Endothelial cell of umbilical vein (primary cell): ENCODE results near the gene RNF150. TPM values are rescaled to one million over a fixed set of nuclear protein-coding genes. Genes with fewer than 3 reads are reported as not detected.

Experiments used
- BruUV-seq: library from RNA; stranded (reverse); fragments of 400-500 nt; replicated peaks from 2 replicates; lab custom pipeline; 2021; lab: Mats Ljungman, UMichigan
- CTCF ChIA-PET: fragments of 300-600, 350-600 bp; sonication (Branson Sonifier 250); formaldehyde crosslinking; loops from one replicate; lab custom pipeline; 2021; ENCODE audit warnings: antibody characterized with exemption, inconsistent platforms; lab: Charles Lee
- POLR2A ChIA-PET: fragments of 300-600, 350-600 bp; sonication (Branson Sonifier 250); formaldehyde crosslinking; loops from one replicate; lab custom pipeline; 2021; ENCODE audit warnings: antibody characterized with exemption, inconsistent platforms; lab: Charles Lee
- DNase-seq: peaks from one replicate; pipeline ENCODE4 v3.0.0-alpha.2; 2011; ENCODE audit warnings: low read depth, low spot score
- FAIRE-seq: peaks from 2 replicates; lab custom pipeline; 2011; peaks lifted over from hg19 to GRCh38; lab: Jason Lieb, UNC
- H2AFZ ChIP-seq: 2 replicates; pipeline ENCODE4 v1.6.0; 2012; ENCODE audit warnings: low read depth, low read length, control low read depth, inconsistent platforms
- H3K27ac ChIP-seq: 2 replicates; pipeline ENCODE4 v1.5.1; 2011; ENCODE audit warnings: low read depth, mild to moderate bottlenecking, control low read depth, low read length, moderate library complexity; ENCODE audit not compliant: insufficient read depth
- H3K27me3 ChIP-seq, 2 experiments: 2 replicates each; pipeline versions ENCODE4 v1.6.0 to v1.6.1; 2011; ENCODE audit warnings: low read length in 2 of 2, mixed read lengths in 1 of 2; ENCODE audit not compliant: control insufficient read depth in 2 of 2, insufficient read depth in 2 of 2
- H3K36me3 ChIP-seq, 2 experiments: 2 replicates in 1 of 2; 3 replicates in 1 of 2; pipeline ENCODE4 v1.5.1; 2011; ENCODE audit warnings: low read length in 2 of 2, mild to moderate bottlenecking in 1 of 2, moderate library complexity in 1 of 2; ENCODE audit not compliant: control insufficient read depth in 2 of 2, insufficient read depth in 2 of 2; ENCODE audit errors: extremely low read depth in 1 of 2
- H3K4me1 ChIP-seq: 3 replicates; pipeline ENCODE4 v1.5.1; 2011; ENCODE audit warnings: mild to moderate bottlenecking, low read length; ENCODE audit not compliant: control insufficient read depth, insufficient read depth; ENCODE audit errors: extremely low read depth
- H3K4me2 ChIP-seq: 2 replicates; pipeline ENCODE4 v1.6.1; 2011; ENCODE audit warnings: low read length, control low read depth, mixed read lengths; ENCODE audit not compliant: insufficient read depth
- H3K4me3 ChIP-seq, 3 experiments: fragments of 200-600 bp in 1 of 3; sonication (generic), shearing (Covaris generic) in 1 of 3; replicated peaks in 1 of 3; 2 replicates each; pipeline ENCODE4 v1.5.1; 2011 to 2016; ENCODE audit warnings: control low read depth in 3 of 3, low read length in 3 of 3, mild to moderate bottlenecking in 2 of 3, inconsistent platforms in 1 of 3, low read depth in 1 of 3, moderate library complexity in 1 of 3; ENCODE audit not compliant: insufficient read depth in 1 of 3
- H3K79me2 ChIP-seq: 2 replicates; pipeline ENCODE4 v1.6.0; 2012; ENCODE audit warnings: low read length, inconsistent platforms; ENCODE audit not compliant: control insufficient read depth, insufficient read depth
- H3K9ac ChIP-seq: replicated peaks from 2 replicates; pipeline ENCODE3; 2011; ENCODE audit warnings: low read length, control low read depth; ENCODE audit not compliant: insufficient read depth; ENCODE audit errors: extremely low read depth
- H3K9me1 ChIP-seq: replicated peaks from 3 replicates; pipeline ENCODE4 v1.6.0; 2011; ENCODE audit warnings: mild to moderate bottlenecking, low read length; ENCODE audit not compliant: control insufficient read depth, insufficient read depth; ENCODE audit errors: extremely low read depth
- H3K9me3 ChIP-seq: replicated peaks from 2 replicates; pipeline ENCODE4 v1.5.1; 2012; ENCODE audit warnings: low read length, inconsistent platforms; ENCODE audit not compliant: control insufficient read depth, insufficient read depth
- H4K20me1 ChIP-seq: replicated peaks from 2 replicates; pipeline ENCODE3; 2011; ENCODE audit warnings: mild to moderate bottlenecking, low read length; ENCODE audit not compliant: control insufficient read depth, insufficient read depth; ENCODE audit errors: extremely low read depth
- EZH2 ChIP-seq: IDR thresholded peaks from 2 replicates; pipeline ENCODE4 v1.6.1; 2012; ENCODE audit warnings: borderline replicate concordance, low read depth, mild to moderate bottlenecking, moderate library complexity, low read length, inconsistent platforms; ENCODE audit not compliant: severe bottlenecking
- FOS ChIP-seq: IDR thresholded peaks from 2 replicates; pipeline ENCODE4 v1.6.1; 2011; ENCODE audit warnings: mild to moderate bottlenecking, low read length, moderate library complexity, borderline replicate concordance; ENCODE audit not compliant: insufficient read depth
- GATA2 ChIP-seq: IDR thresholded peaks from 2 replicates; pipeline ENCODE4 v1.7.0; 2011; ENCODE audit warnings: low read depth, mild to moderate bottlenecking, moderate library complexity, mixed read lengths, low read length; ENCODE audit not compliant: insufficient read length, insufficient read depth
- JUN ChIP-seq: IDR thresholded peaks from 2 replicates; pipeline ENCODE4 v1.6.1; 2011; ENCODE audit warnings: borderline replicate concordance, low read depth; ENCODE audit not compliant: insufficient read length, insufficient read depth
- MYC ChIP-seq: IDR thresholded peaks from one replicate; pipeline ENCODE4 v1.6.1; 2011; ENCODE audit warnings: mild to moderate bottlenecking, low read depth, low read length
- POLR2A ChIP-seq: IDR thresholded peaks from 2 replicates; pipeline ENCODE4 v1.6.1; 2012; ENCODE audit warnings: low read depth, mild to moderate bottlenecking, control low read depth, low read length
- POLR2AphosphoS5 ChIP-seq: IDR thresholded peaks from 2 replicates; pipeline ENCODE4 v1.6.1; 2012; ENCODE audit warnings: low read depth, mild to moderate bottlenecking, control low read depth, low read length, moderate library complexity; ENCODE audit not compliant: insufficient read depth
- dilution Hi-C: fragments of 300-500 bp; cut with MboI; formaldehyde crosslinking; loops from one replicate; pipeline ENCODE4 v1.15.0; 2019; ENCODE audit warnings: low sequenced_read_pairs; ENCODE audit not compliant: extremely low pct_ligation_motif_present
- intact Hi-C: fragments of 100-400 bp; cut with micrococcal nuclease; formaldehyde crosslinking; loops from one replicate; pipeline ENCODE4 v1.10.0; 2022
- polyA plus RNA-seq, 4 experiments: library from polyadenylated mRNA; depleted of rRNA in 3 of 4; stranded (reverse) in 3 of 4; unstranded in 1 of 4; fragments of >200 nt; gene quantifications; 2 replicates each; pipeline versions ENCODE4 v1.2.1 to v1.2.3, GENCODE V29; 2011 to 2012; ENCODE audit warnings: missing spikeins in 1 of 4
- total RNA-seq: library from RNA; stranded (reverse); gene quantifications from 2 replicates; pipeline ENCODE4 v1.2.3, GENCODE V29; 2021
- TF ChIP-seq, protein P1 (sequence below), 2 donors: IDR thresholded peaks; 1 replicate in 1 of 2; 2 replicates in 1 of 2; pipeline ENCODE4 v1.5.1; 2011; ENCODE audit warnings: low read length in 2 of 2, mild to moderate bottlenecking in 2 of 2, moderate library complexity in 2 of 2, control low read depth in 1 of 2, inconsistent platforms in 1 of 2, low read depth in 1 of 2; ENCODE audit not compliant: insufficient read depth in 1 of 2; ENCODE audit errors: extremely low read depth in 1 of 2
- TF ChIP-seq, protein P2 (sequence below): IDR thresholded peaks from 2 replicates; pipeline ENCODE4 v1.6.1; 2011; ENCODE audit not compliant: insufficient read depth, insufficient read length

Gene RNF150
- total and polyA plus RNA-seq, 2 donors (not counting 3 experiments of a cell fraction or from before 2014, with no cell fraction given) = 0.33 to 0.35 TPM

DNA sequence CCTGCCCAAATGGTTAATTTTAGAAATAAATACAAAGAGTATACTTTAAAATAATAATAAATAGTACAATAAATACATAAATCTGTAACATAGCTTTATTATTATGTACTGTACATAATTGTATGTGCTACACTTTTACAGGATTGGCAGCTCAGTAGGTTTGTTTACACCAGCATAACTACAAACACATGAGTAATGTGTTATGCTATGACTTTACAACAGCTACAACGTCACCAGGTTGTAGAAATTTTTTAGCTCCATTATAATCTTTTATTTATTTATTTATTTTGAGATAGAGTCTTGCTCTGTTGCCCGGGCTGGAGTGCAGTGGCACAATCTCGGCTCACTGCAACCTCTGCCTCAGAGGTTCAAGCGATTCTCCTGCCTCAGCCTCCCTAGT is 31.8 kb downstream of the RNF150 start:
- Histone ChIP-seq H3K9me3 (no peaks in the 10 kb centered on the region), H3K79me2 (no peaks in the 10 kb centered on the region), H3K4me1 (no peaks in the 10 kb centered on the region), H3K36me3 (no peaks in the 10 kb centered on the region), H3K4me3 (no peak overlapping the region), H4K20me1 (no peaks in the 10 kb centered on the region), H3K4me2 (no peak overlapping the region), H3K9ac (no peak overlapping the region), H3K27me3 (no peaks in the 10 kb centered on the region), H3K27ac (no peak overlapping the region), H2AFZ (no peak overlapping the region), H3K9me1 (no peaks in the 10 kb centered on the region)
- DNase-seq (no peak), FAIRE-seq (no peak)
- dilution Hi-C loops (no loop called here), intact Hi-C loops (no loop called here)
- TF ChIP-seq, protein P1, sequence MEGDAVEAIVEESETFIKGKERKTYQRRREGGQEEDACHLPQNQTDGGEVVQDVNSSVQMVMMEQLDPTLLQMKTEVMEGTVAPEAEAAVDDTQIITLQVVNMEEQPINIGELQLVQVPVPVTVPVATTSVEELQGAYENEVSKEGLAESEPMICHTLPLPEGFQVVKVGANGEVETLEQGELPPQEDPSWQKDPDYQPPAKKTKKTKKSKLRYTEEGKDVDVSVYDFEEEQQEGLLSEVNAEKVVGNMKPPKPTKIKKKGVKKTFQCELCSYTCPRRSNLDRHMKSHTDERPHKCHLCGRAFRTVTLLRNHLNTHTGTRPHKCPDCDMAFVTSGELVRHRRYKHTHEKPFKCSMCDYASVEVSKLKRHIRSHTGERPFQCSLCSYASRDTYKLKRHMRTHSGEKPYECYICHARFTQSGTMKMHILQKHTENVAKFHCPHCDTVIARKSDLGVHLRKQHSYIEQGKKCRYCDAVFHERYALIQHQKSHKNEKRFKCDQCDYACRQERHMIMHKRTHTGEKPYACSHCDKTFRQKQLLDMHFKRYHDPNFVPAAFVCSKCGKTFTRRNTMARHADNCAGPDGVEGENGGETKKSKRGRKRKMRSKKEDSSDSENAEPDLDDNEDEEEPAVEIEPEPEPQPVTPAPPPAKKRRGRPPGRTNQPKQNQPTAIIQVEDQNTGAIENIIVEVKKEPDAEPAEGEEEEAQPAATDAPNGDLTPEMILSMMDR (IDR thresholded peaks at IDR 0.05; ENCODE audit: extremely low read depth in 1 of 2, insufficient read depth in 1 of 2, low read depth in 1 of 2, low read length in 2 of 2) = no peak
- no peak for TF ChIP-seq JUN
- TF ChIP-seq FOS = no peak
- TF ChIP-seq POLR2AphosphoS5 = no peak
- TF ChIP-seq EZH2 = no peak
- TF ChIP-seq POLR2A = no peak
- no peak for TF ChIP-seq GATA2
- TF ChIP-seq MYC = no peak
- TF ChIP-seq, protein P2, sequence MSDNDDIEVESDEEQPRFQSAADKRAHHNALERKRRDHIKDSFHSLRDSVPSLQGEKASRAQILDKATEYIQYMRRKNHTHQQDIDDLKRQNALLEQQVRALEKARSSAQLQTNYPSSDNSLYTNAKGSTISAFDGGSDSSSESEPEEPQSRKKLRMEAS = no peak
- POLR2A ChIA-PET = no interaction called here
- BruUV-seq = no TSS peak
- CTCF ChIA-PET = interaction anchor here (0.8 to 1.2 kb wide), 2 partner anchors 9 to 32 kb away, joined by 3 to 4 read pairs; partner anchors contain the start of gene RNF150
